ENCODE measurements around the gene DHRS2.

DHRS2 gene

DNA sequence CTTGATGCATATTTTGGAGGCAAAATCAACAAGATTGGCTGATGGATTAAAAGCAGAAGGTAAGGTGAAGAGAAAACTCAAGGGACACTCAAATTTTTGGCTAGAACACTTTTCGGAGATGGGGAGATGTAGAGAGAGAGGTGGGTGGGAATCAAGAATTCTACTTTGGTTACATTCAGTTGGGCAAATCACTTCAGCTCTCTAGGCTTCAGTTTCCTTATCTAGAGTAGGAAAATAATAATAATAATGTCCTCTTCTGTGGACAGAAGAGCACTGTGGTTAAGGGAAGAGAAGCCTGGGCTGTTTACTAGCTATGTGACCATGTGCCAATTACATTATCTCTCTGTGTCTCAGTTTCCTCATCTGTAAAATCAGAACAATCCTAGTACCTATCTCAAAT, 23.4 kb upstream of the DHRS2 start:
- DNase-seq (ENCODE audit: low read depth) = no peak

DNA sequence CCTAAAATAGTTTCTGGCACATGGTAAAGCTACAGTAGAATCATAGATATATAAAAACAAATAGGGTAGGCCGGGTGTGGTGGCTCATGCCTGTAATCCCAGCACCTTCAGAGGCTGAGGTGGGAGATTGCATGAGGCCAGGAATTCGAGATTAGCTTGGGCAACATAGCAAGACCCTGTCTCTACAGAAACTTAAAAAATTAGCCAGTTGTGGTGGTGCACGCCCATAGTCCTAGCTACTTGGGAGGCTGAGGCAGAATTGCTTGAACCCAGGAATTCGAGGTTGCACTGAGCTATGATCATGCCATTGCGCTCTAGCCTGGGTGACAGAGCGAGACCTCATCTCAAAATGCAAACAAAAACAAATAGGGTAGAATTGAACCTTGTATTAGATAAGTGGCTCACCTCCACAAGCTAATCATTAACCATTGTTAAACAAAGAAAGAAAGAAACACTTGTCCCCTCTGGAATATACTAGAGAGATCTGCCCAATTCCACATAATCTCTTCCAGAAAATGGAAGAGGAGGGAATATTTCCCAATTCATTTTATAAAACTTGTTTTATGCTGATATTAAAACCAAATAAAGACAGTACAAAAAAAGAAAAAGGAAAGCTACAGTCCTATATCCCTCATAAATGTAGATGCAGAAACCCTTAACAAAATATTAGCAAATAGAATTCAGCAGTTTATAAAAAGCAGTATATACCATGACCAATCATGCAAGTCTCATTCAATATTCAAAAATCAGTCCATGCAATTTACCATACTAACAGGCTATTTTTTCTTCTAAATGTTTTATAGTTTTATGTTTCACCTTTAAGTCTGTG, 22.7 kb upstream of the DHRS2 start:
- DNase-seq (ENCODE audit: low read depth) = no peak

GRCh38 chr14:23614395-23614828, 21.8 kb upstream of the DHRS2 start:
- no peak for DNase-seq (ENCODE audit: low read depth)

GRCh38 chr14:23615856-23616255, 20.3 kb upstream of the DHRS2 start:
- DNase-seq (ENCODE audit: low read depth) = no peak

- DNase-seq (ENCODE audit: low read depth) = no peak
These were observed 18.6 kb upstream of the DHRS2 start for GRCh38 chr14:23617539-23617938.

DNA sequence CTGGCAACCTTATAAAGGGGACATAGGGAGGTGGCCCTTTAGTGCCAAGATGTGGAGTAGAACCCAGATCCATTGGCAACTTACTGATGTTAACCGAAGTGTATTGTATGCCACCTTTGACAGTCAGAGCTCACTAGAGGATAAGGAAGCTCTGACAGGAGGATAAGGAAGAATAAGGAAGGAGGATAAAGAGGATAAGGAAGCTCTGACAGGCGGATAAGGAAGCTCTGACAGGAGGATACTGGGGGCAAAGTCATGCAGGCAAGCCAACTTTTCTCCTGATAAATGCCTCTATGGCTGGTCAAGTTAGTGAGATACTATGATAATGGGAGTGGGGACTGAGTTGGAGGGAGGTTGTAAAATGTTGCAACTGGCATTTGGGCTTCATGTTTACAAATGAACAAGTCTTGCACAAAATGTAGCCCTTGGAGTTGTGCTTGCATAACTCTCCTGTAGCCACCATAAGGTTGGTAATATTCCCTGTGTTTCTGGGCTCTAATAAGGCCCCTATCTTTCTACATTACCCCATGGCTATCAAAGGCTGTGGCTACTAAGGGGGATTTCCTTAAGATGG, 17.7 kb upstream of the DHRS2 start:
- DNase-seq (ENCODE audit: low read depth) = no peak

GRCh38 chr14:23620177-23620702, 15.9 kb upstream of the DHRS2 start:
- DNase-seq (ENCODE audit: low read depth) = no peak

GRCh38 chr14:23621204-23621931, 14.8 kb upstream of the DHRS2 start:
- DNase-seq (ENCODE audit: low read depth) = no peak

GRCh38 chr14:23621932-23622730, 14.0 kb upstream of the DHRS2 start:
- no peak for DNase-seq (ENCODE audit: low read depth)

DNA sequence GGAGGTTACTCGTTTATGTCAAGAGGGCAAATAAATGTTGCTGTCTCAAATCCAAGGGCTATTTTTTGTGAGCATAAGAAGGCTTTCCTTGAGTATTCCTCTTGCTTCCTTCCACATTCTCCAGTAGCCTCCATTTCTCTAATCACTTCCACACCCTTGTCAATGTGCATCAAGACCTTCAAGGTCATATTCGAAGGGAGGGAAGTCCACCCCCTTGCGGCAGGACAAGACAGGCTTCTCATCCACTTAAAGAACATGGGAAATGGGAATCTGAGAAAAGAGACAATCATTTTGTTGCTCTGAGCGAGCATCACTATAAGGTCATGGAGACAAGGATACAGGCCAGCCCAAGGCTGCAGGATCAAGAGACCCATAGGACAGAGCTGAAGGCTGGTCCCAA, 13.2 kb upstream of the DHRS2 start:
- DNase-seq (ENCODE audit: low read depth) = no peak

- no peak for DNase-seq (ENCODE audit: low read depth)
These were observed 12.2 kb upstream of the DHRS2 start for GRCh38 chr14:23623962-23624361.

DNA sequence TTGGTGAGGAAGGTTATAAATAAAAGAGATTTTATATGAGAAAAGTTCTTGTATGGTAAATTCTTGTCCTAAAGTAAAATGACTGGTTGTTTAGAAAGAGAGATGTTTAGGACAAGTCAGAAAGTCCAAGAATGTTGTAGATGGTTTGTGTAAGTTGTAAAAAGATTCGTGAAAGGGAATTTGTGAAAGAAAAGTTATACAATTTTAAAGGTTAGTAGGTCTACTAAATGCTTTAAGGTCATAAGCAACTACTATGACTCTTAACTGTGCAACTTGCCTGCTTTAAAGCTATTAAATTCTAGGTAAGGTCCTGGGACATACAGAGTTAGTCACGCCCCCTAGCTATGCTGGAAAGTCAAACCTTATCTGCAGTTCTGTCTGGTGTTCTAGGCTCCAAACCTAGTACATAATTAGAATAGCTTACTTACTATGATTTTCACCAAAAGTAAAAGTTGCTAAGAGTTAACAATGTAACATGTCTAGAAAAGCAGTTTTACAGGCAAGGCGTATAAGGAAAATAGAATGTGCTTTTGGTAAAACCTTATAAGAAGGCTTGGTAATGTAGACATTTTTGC, 11.2 kb upstream of the DHRS2 start:
- no peak for DNase-seq (ENCODE audit: low read depth)

DNA sequence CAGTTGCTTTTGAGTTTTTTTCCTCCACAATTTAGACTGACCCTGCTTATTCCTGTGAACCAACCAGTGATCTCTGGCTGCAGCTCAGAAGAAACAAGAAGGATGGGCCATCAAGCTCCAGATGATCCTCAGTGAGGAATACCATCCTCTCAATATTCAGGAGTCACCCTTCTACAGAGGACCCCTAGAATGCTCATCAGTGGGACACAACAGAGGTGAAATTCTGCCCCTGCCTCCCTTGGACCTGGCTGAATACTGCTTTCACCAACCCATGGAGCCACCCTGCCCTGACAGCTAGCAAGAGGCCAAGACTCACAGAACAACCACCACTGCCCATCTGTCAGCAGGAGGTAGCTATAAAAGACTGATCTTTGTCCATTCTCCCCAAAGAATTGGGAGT, 9.2 kb upstream of the DHRS2 start:
- no peak for DNase-seq (ENCODE audit: low read depth)

DNA sequence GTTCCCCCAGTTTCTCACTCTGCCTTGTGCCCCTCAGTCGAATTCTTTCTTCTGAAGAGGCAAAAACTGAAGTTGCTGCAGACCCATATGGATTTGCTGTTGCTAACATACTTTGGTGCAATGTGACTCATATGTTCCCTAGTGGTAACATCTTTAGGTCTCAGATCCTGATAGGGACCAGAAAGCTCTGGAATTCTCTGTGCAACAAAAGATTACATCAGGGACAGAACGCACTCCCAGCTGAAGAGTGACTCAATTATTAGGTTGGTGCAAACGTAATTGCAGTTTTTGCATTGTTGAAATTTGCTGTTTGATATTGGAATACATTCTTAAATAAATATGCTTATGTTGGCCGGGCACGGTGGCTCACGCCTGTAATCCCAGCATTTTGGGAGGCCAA, 8.2 kb upstream of the DHRS2 start:
- no peak for DNase-seq (ENCODE audit: low read depth)

DNA sequence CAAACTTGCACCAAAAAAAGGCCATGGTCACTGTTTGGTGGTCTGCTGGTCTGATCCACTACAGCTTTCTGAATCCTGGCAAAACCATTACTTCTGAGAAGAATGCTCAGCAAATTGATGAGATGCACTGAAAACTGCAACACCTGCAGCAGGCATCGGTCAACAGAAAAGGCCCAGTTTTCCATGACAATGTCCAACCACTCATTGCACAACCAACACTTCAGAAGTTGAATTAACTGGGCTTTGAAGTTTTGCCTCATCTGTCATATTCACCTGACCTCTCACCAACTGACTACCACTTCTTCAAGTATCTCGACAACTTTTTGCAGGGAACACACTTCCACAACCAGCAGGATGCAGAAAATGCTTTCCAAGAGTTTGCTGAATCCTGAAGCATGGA, 7.0 kb upstream of the DHRS2 start:
- DNase-seq (ENCODE audit: low read depth) = no peak

- DNase-seq (ENCODE audit: low read depth) = no peak
These were observed 6.2 kb upstream of the DHRS2 start for GRCh38 chr14:23629832-23630396.

DNA sequence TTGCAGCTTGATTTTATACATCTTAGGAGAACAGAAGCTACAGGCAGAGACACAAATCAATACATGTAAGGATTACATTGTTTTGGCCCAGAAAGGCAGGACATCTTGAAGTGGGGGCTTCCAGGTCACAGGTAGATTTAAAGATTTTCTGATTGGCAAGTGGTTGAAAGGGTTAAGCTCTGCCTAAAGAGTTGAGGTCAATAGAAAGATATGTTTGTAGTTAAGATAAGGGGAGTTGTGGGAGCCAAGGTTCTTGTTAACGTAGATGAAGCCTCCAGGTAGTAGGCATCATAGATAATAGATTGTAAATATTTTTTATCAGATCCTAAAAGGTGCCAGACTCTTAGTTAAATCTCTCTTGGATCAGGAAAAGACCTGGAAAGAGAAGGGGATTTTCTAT, 5.5 kb upstream of the DHRS2 start:
- DNase-seq (ENCODE audit: low read depth) = no peak

DNA sequence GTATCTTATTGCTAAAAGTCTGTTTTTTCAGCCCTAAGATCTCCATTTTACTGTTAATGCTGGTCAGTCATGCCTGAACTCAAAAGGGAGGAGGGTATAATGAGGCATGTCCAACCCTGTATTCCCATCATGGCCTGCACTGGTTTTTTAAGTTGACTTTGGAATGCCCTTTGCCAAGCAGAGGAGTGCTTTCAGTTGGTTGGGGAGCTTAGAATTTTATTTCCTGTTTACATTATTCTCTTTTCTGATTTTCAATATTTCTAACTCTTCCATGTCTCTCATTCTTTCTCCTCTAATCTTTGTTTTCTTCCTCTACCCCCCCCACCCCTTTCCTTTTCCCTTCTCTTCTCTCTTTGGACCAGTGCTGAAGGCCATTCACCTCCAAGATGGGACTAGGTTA, 4.9 kb upstream of the DHRS2 start:
- DNase-seq (ENCODE audit: low read depth) = no peak

DNA sequence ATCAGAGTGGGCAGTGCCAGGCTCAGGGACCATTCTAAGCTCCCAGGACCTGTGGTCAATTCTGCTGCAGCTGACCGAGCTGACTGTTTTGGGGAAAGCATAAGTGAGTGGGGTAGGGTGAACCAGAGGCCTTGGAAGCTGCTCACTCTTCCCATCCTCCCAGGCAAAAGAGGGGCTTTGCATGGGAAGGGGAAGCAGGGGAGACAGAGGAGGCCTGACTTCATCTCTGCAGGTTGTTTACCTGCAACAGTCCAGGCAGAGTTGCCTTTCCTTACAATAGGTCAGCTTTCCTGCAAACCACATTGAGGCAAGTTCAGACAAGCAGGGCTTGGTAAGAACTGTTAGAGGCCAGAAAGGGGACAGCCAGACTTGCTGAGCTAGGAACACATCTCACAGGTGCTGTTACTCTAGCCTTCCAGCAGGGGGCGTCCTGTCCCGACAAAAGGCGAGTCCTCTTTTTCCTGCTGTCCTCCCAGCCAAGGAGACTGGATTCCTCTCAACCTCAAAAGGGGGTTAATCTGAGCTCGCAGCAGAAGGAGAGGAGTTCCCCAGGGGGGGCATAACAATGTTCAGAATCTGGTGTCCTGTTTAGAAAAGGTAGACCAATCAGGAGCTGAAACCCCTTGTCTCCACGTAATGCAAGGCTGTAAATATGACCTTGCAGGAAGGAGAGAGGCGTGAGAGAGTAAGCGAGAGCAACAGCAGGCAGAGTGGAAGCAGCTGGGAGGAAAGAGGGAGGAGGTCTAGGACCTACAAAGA, 4.3 kb upstream of the DHRS2 start:
- DNase-seq (ENCODE audit: low read depth) = peak; percentile 54

- DNase-seq (ENCODE audit: low read depth) = no peak
These were observed 3.6 kb upstream of the DHRS2 start for GRCh38 chr14:23632461-23633159.
